K562 (cell line): Measurements from ENCODE around the gene MAP3K14. TPM values are rescaled to one million over a fixed set of nuclear protein-coding genes. Genes with fewer than 3 reads are reported as not detected.

ENCODE experiments used
- ATAC-seq: fragments of 200-7000 bp; cut with Tn5 transposase; 3 replicates; pipeline ENCODE4 v1.9.1; 2020; ENCODE audit warnings: moderate library complexity
- BruUV-seq: library from RNA; stranded (reverse); fragments of 400-500 nt; replicated peaks from 2 replicates; lab custom pipeline; 2021; lab: Mats Ljungman, UMichigan
- CTCF ChIA-PET: fragments of 300-600 bp; formaldehyde crosslinking; extraction: SDS; loops from one replicate; lab custom pipeline; 2021; ENCODE audit warnings: low intra/inter-chr PET ratio; lab: Yijun Ruan, JAX
- POLR2A ChIA-PET: fragments of 300-600, 350-650 bp; sonication (Branson Sonifier 250); formaldehyde crosslinking; extraction: SDS; loops from one replicate; lab custom pipeline; 2021; ENCODE audit warnings: antibody characterized with exemption, inconsistent platforms; lab: Yijun Ruan, JAX
- DNase-seq, 4 experiments: peaks; one replicate each; pipeline versions ENCODE4 v3.0.0 to v3.0.0-alpha.2; 2011 to 2018; ENCODE audit warnings: low spot score in 3 of 4, mixed read lengths in 3 of 4; ENCODE audit errors: extremely low read depth in 1 of 4
- FAIRE-seq: peaks from 2 replicates; lab custom pipeline; 2011; peaks lifted over from hg19 to GRCh38; lab: Jason Lieb, UNC
- H2AFZ ChIP-seq: 2 replicates; pipeline ENCODE4 v1.6.0; 2011; ENCODE audit warnings: low read depth, low read length, control low read depth, inconsistent platforms
- H3K27ac ChIP-seq: fragments of 200-600 bp; 3 replicates; pipeline ENCODE4 v1.8.0; 2011; ENCODE audit warnings: low read depth, mild to moderate bottlenecking, control low read depth, inconsistent platforms, low read length, moderate library complexity, mixed read lengths; ENCODE audit errors: extremely low read depth
- H3K27me3 ChIP-seq, 2 experiments: fragments of 300-600 bp in 1 of 2; 2 replicates in 1 of 2; 3 replicates in 1 of 2; pipeline versions ENCODE4 v1.6.0 to v1.8.0; 2011; ENCODE audit warnings: inconsistent platforms in 2 of 2, low read length in 2 of 2, mild to moderate bottlenecking in 1 of 2, mixed read lengths in 1 of 2, moderate library complexity in 1 of 2; ENCODE audit not compliant: control insufficient read depth in 2 of 2, insufficient read depth in 2 of 2
- H3K36me3 ChIP-seq: fragments of 300-600 bp; 3 replicates; pipeline ENCODE4 v1.8.0; 2011; ENCODE audit warnings: mild to moderate bottlenecking, low read length, inconsistent platforms; ENCODE audit not compliant: control insufficient read depth, insufficient read depth
- H3K4me1 ChIP-seq, 2 experiments: fragments of 200-600 bp in 1 of 2; replicated peaks in 1 of 2; 2 replicates in 1 of 2; 3 replicates in 1 of 2; pipeline versions ENCODE4 v1.5.1 to v1.8.0; 2011; ENCODE audit warnings: inconsistent platforms in 2 of 2, low read length in 2 of 2, mild to moderate bottlenecking in 1 of 2, mixed read lengths in 1 of 2, moderate library complexity in 1 of 2; ENCODE audit not compliant: control insufficient read depth in 2 of 2, insufficient read depth in 2 of 2
- H3K4me2 ChIP-seq: 2 replicates; pipeline ENCODE4 v1.6.1; 2011; ENCODE audit warnings: low read length, control low read depth, inconsistent platforms, mixed read lengths; ENCODE audit not compliant: insufficient read depth
- H3K4me3 ChIP-seq: fragments of 200-600 bp; sonication (generic), shearing (Covaris generic); 2 replicates; pipeline ENCODE4 v1.5.1; 2016; ENCODE audit warnings: control low read depth, inconsistent platforms
- H3K79me2 ChIP-seq: fragments of 200-600 bp; 3 replicates; pipeline ENCODE4 v1.8.0; 2011; ENCODE audit warnings: low read length, inconsistent platforms; ENCODE audit not compliant: control insufficient read depth, insufficient read depth
- H3K9ac ChIP-seq, 2 experiments: 2 replicates each; pipeline versions ENCODE4 v1.6.0 to v1.6.1; 2011; ENCODE audit warnings: low read depth in 2 of 2, low read length in 2 of 2, control low read depth in 1 of 2, inconsistent platforms in 1 of 2, mild to moderate bottlenecking in 1 of 2, mixed read lengths in 1 of 2; ENCODE audit not compliant: insufficient read depth in 1 of 2
- H3K9me1 ChIP-seq: one replicate; pipeline ENCODE4 v1.6.0; 2011; ENCODE audit warnings: inconsistent platforms, mild to moderate bottlenecking, low read length, moderate library complexity; ENCODE audit not compliant: control insufficient read depth, insufficient read depth
- H3K9me3 ChIP-seq: replicated peaks from 2 replicates; pipeline ENCODE4 v1.5.1; 2011; ENCODE audit warnings: low read depth, low read length, inconsistent platforms; ENCODE audit not compliant: control insufficient read depth, insufficient read depth
- H4K20me1 ChIP-seq: replicated peaks from 2 replicates; pipeline ENCODE4 v1.6.1; 2011; ENCODE audit warnings: low read length, inconsistent platforms, mixed read lengths; ENCODE audit not compliant: control insufficient read depth, insufficient read depth
- ARID3B ChIP-seq: fragments of 250-450 bp; sonication (Bioruptor Pico); IDR thresholded peaks from 2 replicates; pipeline ENCODE4 v1.4.0; 2020; ENCODE audit warnings: borderline replicate concordance
- ESRRA ChIP-seq: fragments of 450-650 bp; IDR thresholded peaks from 2 replicates; pipeline ENCODE4 v1.6.1; 2014; ENCODE audit warnings: low read depth, mild to moderate bottlenecking, moderate library complexity, borderline replicate concordance
- KDM1A ChIP-seq, 2 experiments: fragments of 450-650 bp; IDR thresholded peaks; 2 replicates each; pipeline ENCODE4 v1.6.1; 2016; ENCODE audit warnings: mild to moderate bottlenecking in 2 of 2
- MEIS2 ChIP-seq: fragments of 450-650 bp; IDR thresholded peaks from 2 replicates; pipeline ENCODE4 v1.6.1; 2014; ENCODE audit warnings: mild to moderate bottlenecking; ENCODE audit not compliant: partially characterized antibody
- MYNN ChIP-seq, 2 experiments: sonication (generic); formaldehyde crosslinking in 1 of 2; IDR thresholded peaks; 2 replicates each; pipeline versions ENCODE4 v1.5.0 to v1.6.1; 2016 to 2020; ENCODE audit warnings: antibody characterized with exemption in 1 of 2, missing genetic modification reagents in 1 of 2
- PPARD ChIP-seq: fragments of 250-450 bp; sonication (Bioruptor Pico); IDR thresholded peaks from 2 replicates; pipeline ENCODE4 v1.8.0; 2022; ENCODE audit warnings: inconsistent platforms, mild to moderate bottlenecking, moderate library complexity
- ZNF407 ChIP-seq: fragments of 450-650 bp; IDR thresholded peaks from 2 replicates; pipeline ENCODE4 v1.6.1; 2016; ENCODE audit warnings: low read depth
- WGBS: fragments of 100-300 bp; shearing (Covaris generic); methylation state at CpG from one replicate; pipeline ENCODE4 v1.1.6; 2016; ENCODE audit warnings: low coverage, mixed read lengths; ENCODE audit not compliant: insufficient coverage; ENCODE audit errors: missing lambda C conversion rate; 5-methylcytosine and 5-hydroxymethylcytosine counted together
- in situ Hi-C: fragments of 300-500 bp; cut with MboI; formaldehyde crosslinking; loops from 4 replicates; pipeline ENCODE4 v1.15.0; 2018; ENCODE audit warnings: inconsistent platforms, mixed read lengths
- intact Hi-C: fragments of 100-400 bp; cut with micrococcal nuclease; formaldehyde crosslinking; loops from 2 replicates; pipeline ENCODE4 v1.14.2; 2022
- polyA plus RNA-seq, 8 experiments: library from polyadenylated mRNA; depleted of rRNA in 4 of 8; stranded (reverse) in 5 of 8; unstranded in 3 of 8; fragments of >200 nt; fragmentation: Nextera tagmentation in 2 of 8; fragmentation: Illumina TruSeq in 1 of 8; extraction: Ambion mirVana in 2 of 8; extraction: Trizol in 1 of 8; gene quantifications; 2 replicates each; pipeline versions ENCODE4 v1.2.1 to v1.2.3, GENCODE V29; 2011 to 2014; ENCODE audit warnings: inconsistent platforms in 1 of 8, missing spikeins in 1 of 8
- total RNA-seq, 7 experiments: library from RNA; depleted of rRNA in 6 of 7; stranded (reverse); fragments of >200 nt in 6 of 7; fragmentation: Illumina TruSeq in 2 of 7; extraction: Trizol in 2 of 7; gene quantifications; 2 replicates each; pipeline versions ENCODE4 v1.2.1 to v1.2.3, GENCODE V29; 2011 to 2021; ENCODE audit warnings: low replicate concordance in 1 of 7
- TF ChIP-seq, protein P1 (sequence below): fragments of 250-450 bp; sonication (Bioruptor Pico); IDR thresholded peaks from 2 replicates; pipeline ENCODE4 v1.5.0; 2021
- TF ChIP-seq, protein P2 (sequence below): fragments of 450-650 bp; IDR thresholded peaks from 2 replicates; pipeline ENCODE4 v1.6.1; 2016

The MAP3K14 gene
- total and polyA plus RNA-seq, 9 of the 15 experiments (the other 6 are each of a cell fraction or from before 2014, with no cell fraction given): 0.45 to 8.7 (median 3.2) TPM

DNA sequence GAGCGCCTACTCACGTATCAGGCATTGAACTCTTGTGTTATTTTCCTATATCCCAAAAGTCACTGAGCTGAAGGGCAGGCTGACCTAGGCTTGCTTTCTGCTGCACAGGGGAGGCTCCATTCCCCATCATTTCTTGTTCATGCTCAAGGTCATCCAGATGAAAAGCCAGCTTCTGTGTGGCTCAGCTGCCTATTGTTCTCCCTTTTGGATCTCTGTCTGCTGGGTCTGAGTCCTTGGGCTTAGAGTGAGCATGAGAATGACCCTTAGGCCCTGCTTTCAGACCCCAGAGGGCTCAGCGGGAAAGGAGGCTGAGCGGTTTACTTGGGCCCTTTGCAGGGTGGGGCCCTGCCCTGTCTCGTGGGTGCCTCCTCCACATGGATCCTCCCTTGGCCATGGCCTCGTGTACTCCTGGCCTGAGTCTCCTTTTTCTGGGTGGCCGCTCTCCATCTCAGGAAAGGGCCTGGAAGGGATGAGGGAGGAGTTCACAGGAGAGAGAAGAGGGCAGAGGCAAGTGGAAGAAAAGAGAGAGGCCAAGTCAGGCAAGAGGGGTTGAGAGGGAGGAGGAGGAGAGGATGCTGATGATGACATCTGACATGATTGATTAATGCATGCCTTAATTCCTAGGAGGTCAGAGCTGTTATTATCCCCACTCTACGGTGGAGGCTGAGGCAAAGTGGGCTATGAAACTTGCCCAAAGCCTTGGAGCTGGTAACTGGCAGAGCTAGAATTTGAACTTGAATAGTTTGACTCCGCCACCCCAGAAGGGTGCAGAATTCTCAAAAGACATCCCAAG is 19.8 kb upstream of the MAP3K14 start:
- CTCF ChIA-PET: no interaction called here
- BruUV-seq: no TSS peak
- Histone ChIP-seq H3K36me3 (no peaks in the 10 kb centered on the region), H3K4me1 (peaks cover 66 to 72% of the 10 kb centered on the region in 2 experiments), H3K79me2 (peaks cover 4% of the 10 kb centered on the region; the same call in 2 of the 3 replicates), H3K4me3 (no peak overlapping the region), H3K4me2 (peak overlapping the region; percentile 26; the same call in 1 of the 2 replicates), H3K27ac (peak overlapping the region; percentile 5; the same call in 1 of the 3 replicates), H3K27me3 (no peaks in the 10 kb centered on the region), H4K20me1 (no peaks in the 10 kb centered on the region), H3K9me3 (no peaks in the 10 kb centered on the region), H2AFZ (peak overlapping the region; percentile 67), H3K9ac (peak overlapping the region; percentile 3 to 82; a peak in 1 of 4 replicates), H3K9me1 (no peaks in the 10 kb centered on the region)
- intact Hi-C loops (no loop called here), in situ Hi-C loops (no loop called here)
- DNase-seq (peak in 2 of 4 experiments; percentile 39 to 41), FAIRE-seq (no peak), ATAC-seq (no peak)
- POLR2A ChIA-PET: interaction anchor here (0.6 to 2.3 kb wide), 8 partner anchors 9 to 708 kb away, joined by 3 to 15 read pairs (median 5); partner anchors contain the start of genes HEXIM1 and MAP3K14
- 41% methylated on average over 9 of the region's 9 CpGs for WGBS
- TF ChIP-seq ARID3B (no peak), PPARD (CRISPR knock-in tag) (no peak), KDM1A (IDR thresholded peaks at IDR 0.05) (peak in 1 of 2 experiments; percentile 35; a peak in 1 of 4 replicates), MYNN (IDR thresholded peaks at IDR 0.05) (no peak), MYNN (CRISPR knock-in tag; IDR thresholded peaks at IDR 0.05) (no peak), ESRRA (peak; percentile 59), MEIS2 (peak; percentile 91), ZNF407 (no peak)
- TF ChIP-seq, protein P1, sequence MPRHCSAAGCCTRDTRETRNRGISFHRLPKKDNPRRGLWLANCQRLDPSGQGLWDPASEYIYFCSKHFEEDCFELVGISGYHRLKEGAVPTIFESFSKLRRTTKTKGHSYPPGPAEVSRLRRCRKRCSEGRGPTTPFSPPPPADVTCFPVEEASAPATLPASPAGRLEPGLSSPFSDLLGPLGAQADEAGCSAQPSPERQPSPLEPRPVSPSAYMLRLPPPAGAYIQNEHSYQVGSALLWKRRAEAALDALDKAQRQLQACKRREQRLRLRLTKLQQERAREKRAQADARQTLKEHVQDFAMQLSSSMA (CRISPR knock-in tag): no peak
- TF ChIP-seq, protein P2, sequence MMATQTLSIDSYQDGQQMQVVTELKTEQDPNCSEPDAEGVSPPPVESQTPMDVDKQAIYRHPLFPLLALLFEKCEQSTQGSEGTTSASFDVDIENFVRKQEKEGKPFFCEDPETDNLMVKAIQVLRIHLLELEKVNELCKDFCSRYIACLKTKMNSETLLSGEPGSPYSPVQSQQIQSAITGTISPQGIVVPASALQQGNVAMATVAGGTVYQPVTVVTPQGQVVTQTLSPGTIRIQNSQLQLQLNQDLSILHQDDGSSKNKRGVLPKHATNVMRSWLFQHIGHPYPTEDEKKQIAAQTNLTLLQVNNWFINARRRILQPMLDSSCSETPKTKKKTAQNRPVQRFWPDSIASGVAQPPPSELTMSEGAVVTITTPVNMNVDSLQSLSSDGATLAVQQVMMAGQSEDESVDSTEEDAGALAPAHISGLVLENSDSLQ: peak; percentile 85
